ENCODE measurements around the gene MDN1. TPM values are rescaled to one million over a fixed set of nuclear protein-coding genes. Genes with fewer than 3 reads are reported as not detected.
A peak's percentile ranks its signal among the peaks of the same experiment; 100 is the strongest.

MDN1 gene
- total and polyA plus RNA-seq, 5 experiments from 2014 or later, result 3.4 to 62.5 (median 10.2) TPM

- DNase-seq, result no peak
- ATAC-seq, result no peak
- peaks cover 0 to 26% (median 4%) of the 10 kb centered on the region in 3 donors for H3K36me3 Mint-ChIP-seq
- peak overlapping the region in 5 of 10 donors; percentile 26 to 73 (median 63) for H3K27ac Mint-ChIP-seq
- no peaks in the 10 kb centered on the region for H3K9me3 Mint-ChIP-seq
- H3K27me3 Mint-ChIP-seq, result no peaks in the 10 kb centered on the region
- POLR2A ChIA-PET, result no interaction called here
- H3K4me1 Mint-ChIP-seq, result peaks cover 9 to 35% (median 28%) of the 10 kb centered on the region in 4 donors
- H3K4me3 Mint-ChIP-seq, result no peak overlapping the region
Observed at GRCh38 chr6:89805814-89806371, 13.7 kb downstream of the MDN1 start.

DNA sequence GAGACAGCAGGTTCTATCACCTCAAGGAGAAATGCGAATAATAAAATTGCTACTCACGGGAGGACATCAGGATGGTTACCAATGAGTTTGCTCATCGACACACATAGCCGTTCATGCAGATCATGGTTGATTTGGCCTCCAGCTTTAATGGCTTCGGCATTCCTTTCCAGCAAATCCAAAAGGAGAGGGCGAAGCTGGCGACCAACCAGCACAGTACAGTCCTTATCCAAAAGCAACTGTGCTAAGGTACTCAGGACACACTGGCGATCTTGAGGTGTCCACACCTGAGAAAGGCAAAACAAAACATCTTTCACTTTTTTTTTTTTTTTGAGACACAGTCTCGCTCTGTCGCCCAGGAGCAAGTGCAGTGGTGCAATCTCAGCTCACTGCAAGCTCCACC lies 16.3 kb downstream of the MDN1 start:
- H3K4me3 Mint-ChIP-seq, result no peak overlapping the region
- ATAC-seq (no peak), DNase-seq (no peak)
- peak overlapping the region in 2 of 10 donors; percentile 33 to 49 for H3K27ac Mint-ChIP-seq
- H3K4me1 Mint-ChIP-seq, result peaks cover 11 to 28% (median 18%) of the 10 kb centered on the region in 4 donors
- no peaks in the 10 kb centered on the region for H3K9me3 Mint-ChIP-seq
- POLR2A ChIA-PET, result interaction anchor here (0.8 kb wide), 1 partner anchor 32 kb away, joined by 3 read pairs; no protein-coding TSS in a partner anchor
- H3K27me3 Mint-ChIP-seq, result no peaks in the 10 kb centered on the region
- H3K36me3 Mint-ChIP-seq, result peaks cover 0 to 45% (median 6%) of the 10 kb centered on the region in 3 donors

- Mint-ChIP-seq H3K4me1 (peaks cover 10 to 16% (median 13%) of the 10 kb centered on the region in 4 donors), H3K27ac (peak overlapping the region in 4 of 10 donors; percentile 22 to 48 (median 26)), H3K9me3 (no peaks in the 10 kb centered on the region), H3K27me3 (no peaks in the 10 kb centered on the region), H3K4me3 (no peak overlapping the region), H3K36me3 (peaks cover 0 to 65% (median 6%) of the 10 kb centered on the region in 3 donors)
- ATAC-seq, result no peak
- POLR2A ChIA-PET, result no interaction called here
- DNase-seq, result no peak
Observed at GRCh38 chr6:89799756-89800155, 19.8 kb downstream of the MDN1 start.

DNA sequence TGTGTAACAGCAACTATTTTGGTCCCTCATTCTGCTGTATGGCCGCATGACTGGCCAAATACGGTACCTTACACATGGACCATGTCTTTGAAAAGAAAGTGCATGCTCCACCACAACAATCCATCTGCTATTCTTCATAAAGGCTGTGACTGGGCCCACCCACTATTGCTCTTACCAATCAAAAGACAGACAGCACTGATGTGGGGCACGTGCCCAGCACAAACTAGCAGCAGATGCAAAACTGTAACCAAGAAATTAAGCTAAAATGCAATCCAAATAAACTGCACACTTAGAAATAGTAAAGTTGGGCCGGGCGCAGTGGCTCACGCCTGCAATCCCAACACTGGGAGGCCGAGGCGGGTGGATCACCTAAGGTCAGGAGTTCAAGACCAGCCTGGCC lies 20.5 kb downstream of the MDN1 start:
- DNase-seq, result no peak
- Mint-ChIP-seq H3K4me1 (peaks cover 15 to 22% (median 17%) of the 10 kb centered on the region in 4 donors), H3K4me3 (no peak overlapping the region), H3K9me3 (no peaks in the 10 kb centered on the region), H3K36me3 (peaks cover 0 to 67% (median 7%) of the 10 kb centered on the region in 3 donors), H3K27ac (peak overlapping the region in 2 of 10 donors; percentile 26 to 30), H3K27me3 (no peaks in the 10 kb centered on the region)
- POLR2A ChIA-PET, result no interaction called here
- no peak for ATAC-seq

- ATAC-seq, result no peak
- H3K27me3 Mint-ChIP-seq, result no peaks in the 10 kb centered on the region
- no peaks in the 10 kb centered on the region for H3K9me3 Mint-ChIP-seq
- H3K4me3 Mint-ChIP-seq, result no peak overlapping the region
- no peak overlapping the region for H3K27ac Mint-ChIP-seq
- POLR2A ChIA-PET, result no interaction called here
- no peak for DNase-seq
- H3K36me3 Mint-ChIP-seq, result peaks cover 4 to 75% (median 13%) of the 10 kb centered on the region in 3 donors
- peaks cover 26 to 36% (median 30%) of the 10 kb centered on the region in 4 donors for H3K4me1 Mint-ChIP-seq
Observed at GRCh38 chr6:89797317-89797716, 22.3 kb downstream of the MDN1 start.

DNA sequence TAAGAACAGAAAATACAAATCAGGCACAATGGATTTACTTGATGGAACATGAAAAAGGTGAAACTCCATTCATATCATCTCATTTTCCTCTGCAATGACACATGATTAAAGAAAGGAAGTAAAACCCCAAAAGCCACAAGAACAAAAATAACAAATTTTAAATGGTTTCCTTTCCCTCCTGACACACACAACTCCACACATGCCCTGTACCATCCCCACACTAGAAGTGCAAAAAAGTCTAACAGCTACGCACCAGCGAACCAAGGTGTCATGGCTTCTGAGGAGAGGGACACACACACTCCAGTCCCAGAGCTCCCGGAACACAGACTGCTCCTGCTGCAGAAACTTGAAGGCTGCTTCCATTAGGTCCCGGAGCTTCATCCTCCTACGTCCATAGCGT lies 25.3 kb downstream of the MDN1 start:
- H3K4me1 Mint-ChIP-seq, result peaks cover 23 to 29% (median 27%) of the 10 kb centered on the region in 4 donors
- H3K4me3 Mint-ChIP-seq, result peak overlapping the region; percentile 16 to 85 (median 77)
- no peaks in the 10 kb centered on the region for H3K9me3 Mint-ChIP-seq
- H3K27ac Mint-ChIP-seq, result peak overlapping the region; percentile 24 to 83 (median 60)
- no peaks in the 10 kb centered on the region for H3K27me3 Mint-ChIP-seq
- ATAC-seq, result peak; percentile 69 to 77
- POLR2A ChIA-PET, result interaction anchor here (0.6 to 1.5 kb wide), 2 partner anchors 10 to 33 kb away, joined by 3 to 11 read pairs; no protein-coding TSS in a partner anchor
- peak in 3 of 10 donors; percentile 30 to 63 (median 52) for DNase-seq
- H3K36me3 Mint-ChIP-seq, result peaks cover 4 to 70% (median 17%) of the 10 kb centered on the region in 3 donors

DNA sequence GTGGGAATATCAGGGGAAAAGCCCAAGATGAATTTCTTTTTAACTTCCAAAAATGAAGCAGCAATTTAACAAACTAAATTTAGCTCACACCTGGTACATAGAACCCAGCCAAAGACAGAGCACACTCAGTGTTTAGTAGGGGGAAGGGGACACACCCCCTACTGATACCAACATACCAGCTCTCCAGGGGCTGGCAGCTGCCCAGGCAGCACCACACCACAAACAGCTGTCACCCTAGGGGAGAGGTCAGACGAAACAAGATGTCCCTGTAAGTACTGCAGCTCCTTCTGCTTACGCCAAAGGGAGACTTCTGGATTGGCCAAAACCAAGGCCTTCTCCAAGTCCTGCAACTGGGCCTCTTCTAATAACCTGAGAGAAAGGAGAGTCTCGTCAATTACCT lies 26.0 kb downstream of the MDN1 start:
- no peaks in the 10 kb centered on the region for H3K9me3 Mint-ChIP-seq
- H3K27ac Mint-ChIP-seq, result peak overlapping the region in 4 of 10 donors; percentile 21 to 62 (median 56)
- peaks cover 22 to 29% (median 27%) of the 10 kb centered on the region in 4 donors for H3K4me1 Mint-ChIP-seq
- ATAC-seq (no peak), DNase-seq (no peak)
- POLR2A ChIA-PET, result interaction anchor here (1.4 kb wide), 1 partner anchor 26 kb away, joined by 4 read pairs; the partner anchor contains the start of gene MDN1
- no peaks in the 10 kb centered on the region for H3K27me3 Mint-ChIP-seq
- peaks cover 4 to 72% (median 21%) of the 10 kb centered on the region in 3 donors for H3K36me3 Mint-ChIP-seq
- peak overlapping the region in 8 of 10 donors; percentile 59 to 85 (median 78) for H3K4me3 Mint-ChIP-seq

DNA sequence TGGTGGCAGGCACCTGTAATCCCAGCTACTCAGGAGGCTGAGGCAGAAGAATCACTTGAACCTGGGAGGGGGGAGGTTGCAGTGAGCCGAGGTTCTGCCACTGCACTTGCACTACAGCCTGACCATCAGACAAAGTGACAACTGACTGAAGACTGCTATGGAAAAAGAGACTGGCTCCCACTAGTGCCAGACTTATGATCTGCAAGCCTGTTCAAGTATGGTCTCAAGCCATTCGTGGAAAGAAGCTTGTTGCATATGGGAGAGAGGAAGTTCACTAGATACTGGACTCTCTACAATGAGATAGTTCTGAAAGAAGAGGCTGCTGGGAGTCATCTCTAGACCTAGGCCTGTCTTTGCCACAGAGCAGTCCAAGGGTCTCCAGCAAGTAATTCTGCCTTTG lies 26.7 kb downstream of the MDN1 start:
- no peak for DNase-seq
- peak overlapping the region in 8 of 10 donors; percentile 4 to 68 (median 52) for H3K4me3 Mint-ChIP-seq

GRCh38 chr6:89790403-89790802 lies 29.2 kb downstream of the MDN1 start:
- Mint-ChIP-seq H3K27me3 (no peaks in the 10 kb centered on the region), H3K36me3 (peaks cover 4 to 84% (median 33%) of the 10 kb centered on the region in 3 donors), H3K4me1 (peaks cover 24 to 31% (median 27%) of the 10 kb centered on the region in 4 donors), H3K4me3 (no peak overlapping the region), H3K27ac (no peak overlapping the region), H3K9me3 (no peaks in the 10 kb centered on the region)
- ATAC-seq, result no peak
- DNase-seq, result no peak
- POLR2A ChIA-PET, result interaction anchor here (0.7 kb wide), 1 partner anchor 57 kb away, joined by 3 read pairs; no protein-coding TSS in a partner anchor

More for the DNA sequence above, 26.7 kb downstream of the MDN1 start:
- ATAC-seq, result peak; percentile 27 to 30
- POLR2A ChIA-PET, result interaction anchor here (1.4 kb wide), 1 partner anchor 27 kb away, joined by 4 read pairs; the partner anchor contains the start of gene MDN1
- Mint-ChIP-seq H3K4me1 (peaks cover 24 to 32% (median 28%) of the 10 kb centered on the region in 4 donors), H3K36me3 (peaks cover 4 to 79% (median 22%) of the 10 kb centered on the region in 3 donors), H3K9me3 (no peaks in the 10 kb centered on the region), H3K27ac (peak overlapping the region in 3 of 10 donors; percentile 11 to 66 (median 58)), H3K27me3 (no peaks in the 10 kb centered on the region)

GRCh38 chr6:89789980-89790379 lies 29.6 kb downstream of the MDN1 start:
- no peaks in the 10 kb centered on the region for H3K9me3 Mint-ChIP-seq
- peaks cover 7 to 84% (median 37%) of the 10 kb centered on the region in 3 donors for H3K36me3 Mint-ChIP-seq
- peaks cover 22 to 27% (median 23%) of the 10 kb centered on the region in 4 donors for H3K4me1 Mint-ChIP-seq
- ATAC-seq (no peak), DNase-seq (no peak)
- H3K27me3 Mint-ChIP-seq, result no peaks in the 10 kb centered on the region
- H3K4me3 Mint-ChIP-seq, result peak overlapping the region in 1 of 10 donors; percentile 12
- POLR2A ChIA-PET, result no interaction called here
- peak overlapping the region in 1 of 10 donors; percentile 55 for H3K27ac Mint-ChIP-seq

GRCh38 chr6:89787660-89788328 lies 31.8 kb downstream of the MDN1 start:
- no peak for ATAC-seq
- POLR2A ChIA-PET, result interaction anchor here (0.6 kb wide), 1 partner anchor 8 kb away, joined by 3 read pairs; no protein-coding TSS in a partner anchor
- H3K4me1 Mint-ChIP-seq, result peaks cover 1 to 6% (median 3%) of the 10 kb centered on the region in 4 donors
- no peak for DNase-seq
- H3K9me3 Mint-ChIP-seq, result peaks cover 0 to 4% (median 0%) of the 10 kb centered on the region in 9 donors
- peaks cover 15 to 87% (median 50%) of the 10 kb centered on the region in 3 donors for H3K36me3 Mint-ChIP-seq
- H3K27ac Mint-ChIP-seq, result peak overlapping the region in 2 of 10 donors; percentile 14 to 83
- H3K4me3 Mint-ChIP-seq, result no peak overlapping the region
- no peaks in the 10 kb centered on the region for H3K27me3 Mint-ChIP-seq

DNA sequence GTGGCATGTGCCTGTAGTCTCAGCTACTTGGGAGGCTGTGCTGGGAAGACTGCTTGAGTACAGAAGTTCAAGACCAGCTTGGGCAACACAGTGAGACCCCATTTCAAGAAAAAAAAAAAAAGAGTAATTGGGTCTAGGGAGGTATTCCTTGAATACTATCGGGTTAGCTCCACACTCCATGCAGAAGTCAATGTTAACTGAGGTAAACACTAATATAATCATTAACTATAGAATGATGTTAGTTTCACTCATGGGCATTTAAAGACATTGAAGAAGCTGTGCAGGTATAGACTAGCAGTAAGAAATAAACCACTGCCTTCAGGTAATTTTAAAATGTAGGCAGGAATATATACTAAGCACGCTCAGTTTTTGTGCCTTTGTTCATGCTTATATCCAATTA lies 32.6 kb downstream of the MDN1 start:
- ATAC-seq (no peak), DNase-seq (no peak)
- Mint-ChIP-seq H3K4me1 (peaks cover 0 to 6% (median 2%) of the 10 kb centered on the region in 4 donors), H3K27me3 (no peaks in the 10 kb centered on the region), H3K36me3 (peaks cover 15 to 87% (median 53%) of the 10 kb centered on the region in 3 donors), H3K4me3 (no peak overlapping the region), H3K9me3 (peaks cover 0 to 4% (median 0%) of the 10 kb centered on the region in 9 donors), H3K27ac (peak overlapping the region in 1 of 10 donors; percentile 5)
- POLR2A ChIA-PET, result no interaction called here
